ENCODE measurements around the gene IL2RA.

DNA sequence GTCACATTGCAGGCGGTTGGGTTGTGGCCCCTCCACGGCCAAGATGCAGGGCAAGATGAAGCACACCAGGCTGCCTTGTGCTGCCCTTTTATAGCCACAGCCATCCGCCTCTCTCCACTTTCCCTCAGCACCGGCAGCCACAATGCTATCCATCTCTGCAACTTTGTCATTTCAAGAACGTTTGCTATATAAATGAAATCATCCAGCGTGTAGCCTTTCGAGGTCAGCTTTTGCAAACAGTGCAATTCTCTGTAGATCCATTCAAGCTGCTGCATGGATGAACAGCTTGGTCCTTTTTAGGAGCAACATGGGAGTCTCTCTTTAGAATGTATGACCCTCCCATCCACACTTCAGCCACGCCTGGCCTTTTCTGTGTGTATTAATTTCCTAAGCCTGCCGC, 78.4 kb downstream of the IL2RA start:
- TF ChIP-seq EZH2phosphoT487 (IDR thresholded peaks at IDR 0.05; ENCODE audit: borderline replicate concordance, low read length) (no peak), EZH2 (IDR thresholded peaks at IDR 0.05; ENCODE audit: low read length, unreplicated experiment) (no peak)
- TF ChIP-seq, protein P1, sequence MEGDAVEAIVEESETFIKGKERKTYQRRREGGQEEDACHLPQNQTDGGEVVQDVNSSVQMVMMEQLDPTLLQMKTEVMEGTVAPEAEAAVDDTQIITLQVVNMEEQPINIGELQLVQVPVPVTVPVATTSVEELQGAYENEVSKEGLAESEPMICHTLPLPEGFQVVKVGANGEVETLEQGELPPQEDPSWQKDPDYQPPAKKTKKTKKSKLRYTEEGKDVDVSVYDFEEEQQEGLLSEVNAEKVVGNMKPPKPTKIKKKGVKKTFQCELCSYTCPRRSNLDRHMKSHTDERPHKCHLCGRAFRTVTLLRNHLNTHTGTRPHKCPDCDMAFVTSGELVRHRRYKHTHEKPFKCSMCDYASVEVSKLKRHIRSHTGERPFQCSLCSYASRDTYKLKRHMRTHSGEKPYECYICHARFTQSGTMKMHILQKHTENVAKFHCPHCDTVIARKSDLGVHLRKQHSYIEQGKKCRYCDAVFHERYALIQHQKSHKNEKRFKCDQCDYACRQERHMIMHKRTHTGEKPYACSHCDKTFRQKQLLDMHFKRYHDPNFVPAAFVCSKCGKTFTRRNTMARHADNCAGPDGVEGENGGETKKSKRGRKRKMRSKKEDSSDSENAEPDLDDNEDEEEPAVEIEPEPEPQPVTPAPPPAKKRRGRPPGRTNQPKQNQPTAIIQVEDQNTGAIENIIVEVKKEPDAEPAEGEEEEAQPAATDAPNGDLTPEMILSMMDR (conservative IDR thresholded peaks at IDR 0.05; ENCODE audit: low read depth, low read length) = no peak

All from PC-3 (cell line).